H9 (cell line): ENCODE results near the gene ATL1. TPM values are rescaled to one million over a fixed set of nuclear protein-coding genes. Genes with fewer than 3 reads are reported as not detected.

Experiments
- DNase-seq: peaks from one replicate; pipeline ENCODE4 v3.0.0-alpha.2; 2017
- H2AFZ ChIP-seq: one replicate; pipeline ENCODE4 v1.6.1; 2013; ENCODE audit warnings: mild to moderate bottlenecking, low read length, control low read depth, moderate library complexity
- H2AK5ac ChIP-seq: 2 replicates; pipeline ENCODE4 v1.6.1; 2013; ENCODE audit warnings: low read length, control low read depth, mixed read lengths; ENCODE audit not compliant: insufficient read length
- H2BK120ac ChIP-seq: one replicate; pipeline ENCODE4 v1.6.1; 2013; ENCODE audit warnings: low read depth, mild to moderate bottlenecking, low read length, control low read depth, inconsistent platforms; ENCODE audit not compliant: poor library complexity, severe bottlenecking
- H2BK12ac ChIP-seq: 2 replicates; pipeline ENCODE4 v1.6.1; 2013; ENCODE audit warnings: low read length, control low read depth, mixed read lengths, low read depth; ENCODE audit not compliant: insufficient read length
- H2BK15ac ChIP-seq: 2 replicates; pipeline ENCODE4 v1.6.1; 2013; ENCODE audit warnings: low read depth, low read length, control low read depth
- H2BK20ac ChIP-seq: one replicate; pipeline ENCODE4 v1.6.1; 2013; ENCODE audit warnings: low read depth, mild to moderate bottlenecking, low read length, control low read depth, inconsistent platforms; ENCODE audit not compliant: poor library complexity, severe bottlenecking
- H2BK5ac ChIP-seq: 2 replicates; pipeline ENCODE4 v1.6.1; 2013; ENCODE audit warnings: low read length, control low read depth, mixed read lengths; ENCODE audit not compliant: insufficient read length
- H3K14ac ChIP-seq: 2 replicates; pipeline ENCODE4 v1.6.1; 2013; ENCODE audit warnings: low read length, control low read depth; ENCODE audit not compliant: insufficient read depth
- H3K18ac ChIP-seq: 2 replicates; pipeline ENCODE4 v1.6.1; 2013; ENCODE audit warnings: low read depth, mild to moderate bottlenecking, mixed read lengths, low read length, control low read depth; ENCODE audit not compliant: insufficient read length
- H3K23ac ChIP-seq: 2 replicates; pipeline ENCODE4 v1.6.1; 2013; ENCODE audit warnings: low read length, control low read depth, mixed read lengths, low read depth; ENCODE audit not compliant: insufficient read length
- H3K23me2 ChIP-seq: 2 replicates; pipeline ENCODE4 v1.6.1; 2013; ENCODE audit warnings: low read depth, mild to moderate bottlenecking, mixed read lengths, low read length, control low read depth; ENCODE audit not compliant: insufficient read length, poor library complexity, severe bottlenecking
- H3K27ac ChIP-seq: 2 replicates; pipeline ENCODE4 v1.5.1; 2013; ENCODE audit warnings: low read length, control low read depth, mixed read lengths, low read depth; ENCODE audit not compliant: insufficient read length
- H3K27me3 ChIP-seq: 2 replicates; pipeline ENCODE4 v1.6.1; 2013; ENCODE audit warnings: low read length, control low read depth, inconsistent platforms; ENCODE audit not compliant: insufficient read depth
- H3K4ac ChIP-seq: 2 replicates; pipeline ENCODE4 v1.6.1; 2013; ENCODE audit warnings: low read depth, mild to moderate bottlenecking, control low read depth, inconsistent platforms, low read length, moderate library complexity
- H3K4me1 ChIP-seq: 2 replicates; pipeline ENCODE4 v1.6.1; 2013; ENCODE audit warnings: low read length, control low read depth, inconsistent platforms; ENCODE audit not compliant: insufficient read depth
- H3K4me2 ChIP-seq: 2 replicates; pipeline ENCODE4 v1.6.1; 2013; ENCODE audit warnings: low read length, control low read depth, mixed read lengths; ENCODE audit not compliant: insufficient read length, insufficient read depth
- H3K56ac ChIP-seq: 2 replicates; pipeline ENCODE4 v1.6.1; 2013; ENCODE audit warnings: low read depth, mild to moderate bottlenecking, mixed read lengths, low read length, control low read depth; ENCODE audit not compliant: insufficient read length
- H3K79me1 ChIP-seq: 2 replicates; pipeline ENCODE4 v1.6.1; 2013; ENCODE audit warnings: low read depth, mild to moderate bottlenecking, moderate library complexity, low read length, control low read depth, inconsistent platforms; ENCODE audit not compliant: insufficient read depth, poor library complexity, severe bottlenecking
- H3K79me2 ChIP-seq: 2 replicates; pipeline ENCODE4 v1.6.1; 2013; ENCODE audit warnings: low read length, control low read depth, inconsistent platforms; ENCODE audit not compliant: insufficient read depth
- H3K9ac ChIP-seq: 2 replicates; pipeline ENCODE4 v1.6.1; 2013; ENCODE audit warnings: low read length, control low read depth, mixed read lengths; ENCODE audit not compliant: insufficient read length; ENCODE audit errors: extremely low read depth
- H3K9me3 ChIP-seq: one replicate; pipeline ENCODE4 v1.6.1; 2013; ENCODE audit warnings: low read depth, low read length, inconsistent platforms; ENCODE audit not compliant: control insufficient read depth
- H3T11ph ChIP-seq: one replicate; pipeline ENCODE4 v1.6.1; 2013; ENCODE audit warnings: mild to moderate bottlenecking, low read length, control low read depth, inconsistent platforms
- H4K20me1 ChIP-seq: one replicate; pipeline ENCODE4 v1.6.1; 2013; ENCODE audit not compliant: control insufficient read depth, insufficient read length, insufficient read depth
- H4K5ac ChIP-seq: 2 replicates; pipeline ENCODE4 v1.6.1; 2013; ENCODE audit warnings: low read depth, mild to moderate bottlenecking, mixed read lengths, low read length, control low read depth; ENCODE audit not compliant: insufficient read length
- H4K8ac ChIP-seq: replicated peaks from 2 replicates; pipeline ENCODE4 v1.6.1; 2013; ENCODE audit warnings: low read length, control low read depth, mixed read lengths, low read depth; ENCODE audit not compliant: insufficient read length
- H4K91ac ChIP-seq: 2 replicates; pipeline ENCODE4 v1.6.1; 2013; ENCODE audit warnings: low read depth, mild to moderate bottlenecking, moderate library complexity, mixed read lengths, low read length, control low read depth; ENCODE audit not compliant: insufficient read length
- H3K27ac Mint-ChIP-seq, 3 experiments: 2 replicates in 2 of 3; 3 replicates in 1 of 3; pipeline ENCODE4 v1.8.0; 2020 to 2021; ENCODE audit warnings: mixed read lengths in 3 of 3, mild to moderate bottlenecking in 1 of 3, moderate library complexity in 1 of 3
- H3K27me3 Mint-ChIP-seq: 2 replicates; pipeline ENCODE4 v1.8.0; 2021; ENCODE audit warnings: low read depth, mild to moderate bottlenecking, moderate library complexity, mixed read lengths
- H3K36me3 Mint-ChIP-seq, 3 experiments: 2 replicates in 2 of 3; 3 replicates in 1 of 3; pipeline ENCODE4 v1.8.0; 2020 to 2021; ENCODE audit warnings: low read depth in 3 of 3, mixed read lengths in 3 of 3; ENCODE audit not compliant: insufficient read depth in 1 of 3
- H3K4me1 Mint-ChIP-seq, 2 experiments: 2 replicates each; pipeline ENCODE4 v1.8.0; 2020; ENCODE audit warnings: mixed read lengths in 2 of 2
- H3K4me3 Mint-ChIP-seq, 2 experiments: 2 replicates in 1 of 2; 3 replicates in 1 of 2; pipeline ENCODE4 v1.8.0; 2020 to 2021; ENCODE audit warnings: mild to moderate bottlenecking in 2 of 2, mixed read lengths in 2 of 2, moderate library complexity in 1 of 2
- H3K9me3 Mint-ChIP-seq, 2 experiments: 2 replicates in 1 of 2; 3 replicates in 1 of 2; pipeline ENCODE4 v1.8.0; 2020; ENCODE audit warnings: mild to moderate bottlenecking in 2 of 2, mixed read lengths in 2 of 2, moderate library complexity in 1 of 2
- CTCF ChIP-seq: fragments of 200-600 bp; sonication (generic); conservative IDR thresholded peaks from 3 replicates; pipeline ENCODE4 v1.8.0; 2021; ENCODE audit warnings: antibody characterized with exemption, mild to moderate bottlenecking
- WGBS: extraction: QIAGEN DNeasy Blood & Tissue Kit; methylation state at CpG from one replicate; pipeline ENCODE4 v1.1.7; 2013; ENCODE audit warnings: missing lambda C conversion rate, low lambda C conversion rate, mixed read lengths; ENCODE audit not compliant: insufficient read length; ENCODE audit errors: extremely low coverage; 5-methylcytosine and 5-hydroxymethylcytosine counted together
- total RNA-seq: library from RNA; stranded (reverse); gene quantifications from 2 replicates; pipeline ENCODE4 v1.2.1, GENCODE V29; 2021

The ATL1 gene
- total RNA-seq, 1 experiment from 2014 or later: 3.0 TPM

DNA sequence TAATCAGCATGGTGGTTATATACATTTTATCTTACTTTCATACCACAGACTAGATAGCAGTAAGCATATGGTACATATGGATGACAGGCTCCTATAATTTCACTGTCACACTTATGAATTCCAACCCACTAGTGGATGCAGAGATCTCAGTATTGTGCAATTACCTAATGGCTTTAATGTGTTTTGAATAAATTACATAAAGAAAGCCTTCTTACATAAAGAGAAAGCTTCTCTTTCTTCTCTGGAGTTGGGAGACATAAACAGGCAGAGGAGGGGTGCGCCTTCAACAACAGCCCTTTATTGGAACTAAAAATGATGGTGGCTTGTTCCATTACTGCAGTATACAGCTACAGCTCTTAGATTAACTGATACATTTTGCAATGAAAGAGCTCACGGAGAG, 55.6 kb downstream of the ATL1 start:
- Histone ChIP-seq H2BK12ac (no peak overlapping the region), H2BK120ac (no peak overlapping the region), H3K4me2 (no peak overlapping the region), H2AFZ (no peak overlapping the region), H4K91ac (no peak overlapping the region), H3K9ac (no peak overlapping the region), H4K5ac (no peak overlapping the region), H3K79me1 (no peaks in the 10 kb centered on the region), H4K20me1 (no peaks in the 10 kb centered on the region), H3K27me3 (no peaks in the 10 kb centered on the region), H2AK5ac (no peak overlapping the region), H3K23ac (no peak overlapping the region), H3T11ph (no peak overlapping the region), H3K27ac (no peak overlapping the region), H3K56ac (no peak overlapping the region), H2BK15ac (no peak overlapping the region), H3K14ac (no peak overlapping the region), H2BK20ac (no peak overlapping the region), H2BK5ac (no peak overlapping the region), H3K23me2 (no peaks in the 10 kb centered on the region), H3K79me2 (no peaks in the 10 kb centered on the region), H3K4ac (no peak overlapping the region), H4K8ac (no peak overlapping the region), H3K18ac (no peak overlapping the region), H3K9me3 (no peaks in the 10 kb centered on the region), H3K4me1 (no peaks in the 10 kb centered on the region)
- Mint-ChIP-seq H3K36me3 (no peaks in the 10 kb centered on the region), H3K4me3 (no peak overlapping the region), H3K27me3 (no peaks in the 10 kb centered on the region), H3K4me1 (no peaks in the 10 kb centered on the region), H3K9me3 (no peaks in the 10 kb centered on the region), H3K27ac (no peak overlapping the region)
- TF ChIP-seq CTCF: no peak
- WGBS: no CpG with 5 or more reads among the region's 2 CpGs
- no peak for DNase-seq
